Peyer's patch (tissue), 4 donors: ENCODE measurements around the gene SEC24C. TPM values are rescaled to one million over a fixed set of nuclear protein-coding genes. Genes with fewer than 3 reads are reported as not detected.

Source experiments
- DNase-seq, 3 donors: peaks; one replicate each; pipeline ENCODE4 v3.0.0-alpha.2; 2017 to 2019
- H3K27ac ChIP-seq, 4 donors: fragments of 200-600 bp; sonication (generic); one replicate each; pipeline ENCODE4 v1.5.1; 2016 to 2019
- H3K27me3 ChIP-seq, 2 donors: fragments of 200-600 bp; sonication (generic); one replicate each; pipeline ENCODE4 v1.5.1; 2019
- H3K36me3 ChIP-seq, 3 donors: fragments of 200-600 bp; sonication (generic); one replicate each; pipeline ENCODE4 v1.5.1; 2016 to 2019
- H3K4me1 ChIP-seq, 4 donors: fragments of 200-600 bp; sonication (generic); one replicate each; pipeline ENCODE4 v1.5.1; 2016 to 2019
- H3K4me3 ChIP-seq, 4 donors: fragments of 200-600 bp; sonication (generic); 1 replicate in 3 of 4; 2 replicates in 1 of 4; pipeline ENCODE4 v1.5.1; 2016 to 2019; ENCODE audit warnings: mild to moderate bottlenecking in 1 of 4
- H3K9me3 ChIP-seq, 4 donors: fragments of 200-600 bp; sonication (generic); one replicate each; pipeline ENCODE4 v1.5.1; 2016 to 2019; ENCODE audit warnings: mild to moderate bottlenecking in 1 of 4
- POLR2A ChIP-seq, 2 donors: fragments of 450-650 bp; IDR thresholded peaks; one replicate each; pipeline ENCODE4 v1.5.1; 2017; ENCODE audit warnings: antibody characterized with exemption in 2 of 2, mild to moderate bottlenecking in 2 of 2, moderate library complexity in 2 of 2
- total RNA-seq, 4 donors: library from RNA; depleted of rRNA; stranded (reverse); fragments of >200 nt; gene quantifications; one replicate each; pipeline ENCODE4 v1.1.0, GENCODE V29; 2016
- TF ChIP-seq, protein P1 (sequence below), 6 experiments: fragments of 450-650 bp in 4 of 6; fragments of 200-600 bp in 2 of 6; sonication (generic) in 1 of 6; IDR thresholded peaks; one replicate each; pipeline ENCODE4 v1.5.1; 2017 to 2019; ENCODE audit warnings: antibody characterized with exemption in 6 of 6, mild to moderate bottlenecking in 3 of 6, moderate library complexity in 1 of 6

SEC24C gene
- total RNA-seq, 4 donors from 2014 or later, result 48.7 to 81.5 (median 79.9) TPM

DNA sequence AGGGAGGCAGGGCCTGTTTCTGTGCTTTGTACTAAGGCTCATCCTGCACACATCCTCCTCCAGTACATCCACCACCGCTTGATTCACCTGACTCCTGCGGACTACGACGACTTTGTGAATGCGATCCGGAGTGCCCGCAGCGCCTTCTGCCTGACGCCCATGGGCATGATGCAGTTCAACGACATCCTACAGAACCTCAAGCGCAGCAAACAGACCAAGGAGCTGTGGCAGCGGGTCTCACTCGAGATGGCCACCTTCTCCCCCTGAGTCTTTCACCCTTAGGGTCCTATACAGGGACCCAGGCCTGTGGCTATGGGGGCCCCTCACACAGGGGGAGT, 57.0 kb downstream of the SEC24C start:
- peaks cover 0 to 100% (median 0%) of the 10 kb centered on the region in 3 donors for H3K36me3 ChIP-seq
- H3K4me1 ChIP-seq, result no peaks in the 10 kb centered on the region
- H3K27me3 ChIP-seq, result no peaks in the 10 kb centered on the region
- no peaks in the 10 kb centered on the region for H3K9me3 ChIP-seq
- no peak overlapping the region for H3K4me3 ChIP-seq
- TF ChIP-seq, protein P1, sequence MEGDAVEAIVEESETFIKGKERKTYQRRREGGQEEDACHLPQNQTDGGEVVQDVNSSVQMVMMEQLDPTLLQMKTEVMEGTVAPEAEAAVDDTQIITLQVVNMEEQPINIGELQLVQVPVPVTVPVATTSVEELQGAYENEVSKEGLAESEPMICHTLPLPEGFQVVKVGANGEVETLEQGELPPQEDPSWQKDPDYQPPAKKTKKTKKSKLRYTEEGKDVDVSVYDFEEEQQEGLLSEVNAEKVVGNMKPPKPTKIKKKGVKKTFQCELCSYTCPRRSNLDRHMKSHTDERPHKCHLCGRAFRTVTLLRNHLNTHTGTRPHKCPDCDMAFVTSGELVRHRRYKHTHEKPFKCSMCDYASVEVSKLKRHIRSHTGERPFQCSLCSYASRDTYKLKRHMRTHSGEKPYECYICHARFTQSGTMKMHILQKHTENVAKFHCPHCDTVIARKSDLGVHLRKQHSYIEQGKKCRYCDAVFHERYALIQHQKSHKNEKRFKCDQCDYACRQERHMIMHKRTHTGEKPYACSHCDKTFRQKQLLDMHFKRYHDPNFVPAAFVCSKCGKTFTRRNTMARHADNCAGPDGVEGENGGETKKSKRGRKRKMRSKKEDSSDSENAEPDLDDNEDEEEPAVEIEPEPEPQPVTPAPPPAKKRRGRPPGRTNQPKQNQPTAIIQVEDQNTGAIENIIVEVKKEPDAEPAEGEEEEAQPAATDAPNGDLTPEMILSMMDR (IDR thresholded peaks at IDR 0.05), result no peak
- no peak for TF ChIP-seq POLR2A (IDR thresholded peaks at IDR 0.05)
- no peak overlapping the region for H3K27ac ChIP-seq
- no peak for DNase-seq

DNA sequence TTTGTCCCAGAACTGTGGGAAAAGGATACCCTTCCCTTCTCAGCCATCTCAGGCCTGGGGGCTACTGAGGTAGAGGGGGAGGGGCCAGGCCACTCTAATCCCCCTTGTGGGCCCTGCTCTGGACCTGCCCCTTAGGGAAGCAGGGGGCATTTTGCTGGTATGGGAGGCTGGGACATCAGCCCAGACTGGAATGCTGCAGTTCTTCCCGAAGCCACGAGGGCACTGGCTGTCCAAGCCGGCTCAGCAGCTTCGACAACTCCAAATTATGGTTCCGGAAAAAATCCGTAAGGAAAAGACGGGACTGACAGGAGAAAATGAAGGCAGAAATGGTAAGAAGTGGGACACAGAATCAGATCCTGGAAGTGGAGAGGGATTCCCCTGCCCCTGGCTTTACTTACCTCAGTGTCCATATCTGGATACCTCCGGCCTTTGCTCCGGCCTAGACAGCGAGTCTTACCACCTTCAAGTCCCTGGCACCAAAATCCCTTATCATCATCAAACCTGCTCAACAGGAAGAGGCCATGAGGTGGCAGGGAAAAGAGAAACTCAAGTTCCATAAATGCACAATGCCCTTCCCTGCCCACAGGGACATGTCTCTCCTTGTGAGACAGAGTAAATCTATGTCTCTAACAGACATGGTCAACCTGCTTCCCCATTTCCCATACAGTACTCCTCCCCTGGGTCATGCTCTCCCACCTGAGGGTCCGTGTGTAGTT, 58.3 kb downstream of the SEC24C start:
- DNase-seq, result no peak
- no peaks in the 10 kb centered on the region for H3K4me1 ChIP-seq
- no peak for TF ChIP-seq POLR2A (IDR thresholded peaks at IDR 0.05)
- TF ChIP-seq, protein P1 (IDR thresholded peaks at IDR 0.05), result no peak
- H3K36me3 ChIP-seq, result peaks cover 0 to 99% (median 0%) of the 10 kb centered on the region in 3 donors
- H3K27ac ChIP-seq, result no peak overlapping the region
- H3K4me3 ChIP-seq, result no peak overlapping the region
- no peaks in the 10 kb centered on the region for H3K27me3 ChIP-seq
- no peaks in the 10 kb centered on the region for H3K9me3 ChIP-seq

DNA sequence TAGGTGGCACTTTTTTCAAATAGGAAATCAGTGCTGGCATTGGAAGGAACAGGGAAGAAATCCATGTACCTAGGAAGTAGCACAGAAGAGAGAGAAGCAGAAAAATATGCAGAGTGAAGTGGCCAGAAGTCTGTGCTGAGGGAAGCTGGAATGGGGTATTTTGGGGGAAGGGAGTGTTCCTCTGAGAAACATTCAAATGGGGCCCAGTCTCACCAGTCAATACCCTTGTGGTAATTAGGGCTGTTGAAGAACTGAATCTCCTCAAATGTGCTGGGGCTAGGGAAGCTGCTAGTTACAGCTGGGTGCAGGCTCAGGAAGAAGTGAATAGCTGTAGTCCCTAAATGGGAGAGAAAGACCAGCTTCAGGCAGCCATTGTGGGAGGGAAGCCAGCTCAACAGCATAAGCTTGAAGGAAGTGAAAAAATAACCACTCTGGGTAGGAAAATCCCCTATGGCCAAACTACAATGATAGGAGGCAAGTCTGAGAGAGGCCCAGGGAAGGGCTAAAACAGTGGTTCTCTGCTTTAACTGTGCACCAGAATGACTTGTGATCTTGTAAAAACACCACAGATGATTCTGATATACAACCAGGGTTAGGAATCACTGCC, 59.6 kb downstream of the SEC24C start:
- no peak for DNase-seq
- TF ChIP-seq, protein P1 (IDR thresholded peaks at IDR 0.05), result no peak
- no peak for TF ChIP-seq POLR2A (IDR thresholded peaks at IDR 0.05)
- Histone ChIP-seq H3K4me1 (no peaks in the 10 kb centered on the region), H3K27me3 (no peaks in the 10 kb centered on the region), H3K9me3 (no peaks in the 10 kb centered on the region), H3K36me3 (peaks cover 0 to 96% (median 0%) of the 10 kb centered on the region in 3 donors), H3K27ac (no peak overlapping the region), H3K4me3 (no peak overlapping the region)

DNA sequence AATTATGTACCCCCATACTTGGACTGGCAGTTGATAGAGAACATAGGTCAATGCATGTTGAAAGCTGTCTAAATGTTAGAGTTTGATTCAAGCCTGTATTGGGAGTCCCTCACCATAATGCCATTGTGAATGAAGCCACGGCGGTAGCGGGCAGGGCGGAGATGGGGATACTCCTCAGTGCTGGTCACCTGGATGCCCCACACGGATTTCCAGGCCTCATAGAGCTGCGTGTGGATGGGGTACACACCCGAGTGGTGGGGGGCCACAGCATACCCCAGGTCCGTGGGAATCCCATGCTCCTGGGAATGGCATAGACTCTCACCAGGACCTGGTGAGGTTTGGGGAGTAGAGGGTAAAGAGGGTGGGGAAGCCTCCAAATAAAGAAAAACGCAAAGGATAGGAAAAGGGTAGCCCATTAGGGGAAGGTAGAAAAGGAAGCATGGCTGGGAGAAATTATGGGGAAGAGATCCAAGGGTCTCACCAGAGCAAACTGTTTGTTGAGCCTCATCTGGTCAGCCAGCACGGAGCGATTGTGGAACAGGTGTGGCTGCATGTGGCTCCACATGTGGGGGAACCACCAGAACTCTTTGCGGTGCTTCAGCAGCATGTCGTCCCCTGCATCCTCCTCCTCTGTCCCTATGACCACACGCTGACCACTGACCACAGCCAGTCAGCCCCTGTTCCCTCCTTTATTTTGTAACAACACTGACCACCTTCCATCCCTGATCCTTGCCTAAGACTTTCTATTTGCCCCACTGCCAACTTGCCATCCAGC, 62.2 kb downstream of the SEC24C start:
- no peak for DNase-seq
- H3K4me1 ChIP-seq, result peaks cover 0 to 10% (median 0%) of the 10 kb centered on the region in 4 donors
- H3K4me3 ChIP-seq, result no peak overlapping the region
- H3K27ac ChIP-seq, result no peak overlapping the region
- TF ChIP-seq POLR2A (IDR thresholded peaks at IDR 0.05), result no peak
- TF ChIP-seq, protein P1 (IDR thresholded peaks at IDR 0.05), result no peak
- H3K27me3 ChIP-seq, result no peaks in the 10 kb centered on the region
- H3K36me3 ChIP-seq, result peaks cover 0 to 71% (median 0%) of the 10 kb centered on the region in 3 donors
- no peaks in the 10 kb centered on the region for H3K9me3 ChIP-seq

DNA sequence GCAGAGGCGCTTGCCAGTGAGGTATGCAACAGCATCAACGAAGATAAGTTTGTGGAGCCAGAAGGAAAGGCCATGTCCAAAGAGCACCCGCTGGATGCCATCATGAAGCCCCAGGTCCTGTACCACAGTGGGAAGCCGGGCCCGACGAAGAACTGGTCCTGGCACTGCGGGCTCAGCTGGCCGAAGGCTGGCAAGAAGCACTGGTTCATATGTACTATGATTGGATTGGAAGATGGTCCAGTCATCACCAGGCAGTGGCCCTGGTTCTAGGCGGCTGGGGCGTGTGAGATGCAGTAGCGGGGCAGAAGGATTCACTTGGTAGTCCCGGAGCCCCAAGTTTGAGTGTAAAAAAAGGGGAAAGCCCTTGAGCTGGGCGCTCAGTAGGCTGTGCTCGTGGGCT, 63.3 kb downstream of the SEC24C start:
- Histone ChIP-seq H3K36me3 (peaks cover 0 to 59% (median 0%) of the 10 kb centered on the region in 3 donors), H3K4me1 (peaks cover 0 to 10% (median 0%) of the 10 kb centered on the region in 4 donors), H3K4me3 (peak overlapping the region in 1 of 4 donors; percentile 2), H3K27ac (no peak overlapping the region), H3K27me3 (no peaks in the 10 kb centered on the region), H3K9me3 (no peaks in the 10 kb centered on the region)
- no peak for DNase-seq
- no peak for TF ChIP-seq POLR2A (IDR thresholded peaks at IDR 0.05)
- TF ChIP-seq, protein P1 (IDR thresholded peaks at IDR 0.05), result no peak
